A549 (cell line): Measurements from ENCODE around the gene SCAF8. TPM values are rescaled to one million over a fixed set of nuclear protein-coding genes. Genes with fewer than 3 reads are reported as not detected.

ENCODE experiments used
- ATAC-seq, 2 experiments: fragments of 200-7000 bp in 1 of 2; fragments of >200 bp in 1 of 2; cut with Nextera tagmentation in 1 of 2; cut with Tn5 transposase in 1 of 2; 3 replicates each; pipeline versions ENCODE4 v1.8.0 to v1.9.1; 2018 to 2020; ENCODE audit warnings: mild to moderate bottlenecking in 1 of 2, moderate library complexity in 1 of 2
- CTCF ChIA-PET: fragments of 300-600 bp; sonication (Branson Sonifier 250); formaldehyde crosslinking; extraction: SDS; loops from one replicate; lab custom pipeline; 2021; ENCODE audit warnings: antibody characterized with exemption, inconsistent platforms; lab: Yijun Ruan, JAX
- POLR2A ChIA-PET: fragments of 350-600 bp; formaldehyde crosslinking; extraction: SDS; loops from one replicate; lab custom pipeline; 2021; ENCODE audit warnings: antibody characterized with exemption, inconsistent platforms; lab: Yijun Ruan, JAX
- DNase-seq, 2 experiments: peaks; one replicate each; pipeline versions ENCODE4 v3.0.0 to v3.0.0-alpha.2; 2011 to 2016; ENCODE audit warnings: low read depth in 1 of 2, low spot score in 1 of 2
- FAIRE-seq: peaks from 2 replicates; lab custom pipeline; 2011; peaks lifted over from hg19 to GRCh38; lab: Jason Lieb, UNC
- H3K27ac ChIP-seq, 2 experiments: fragments of >200 bp; sonication (Bioruptor Twin); formaldehyde crosslinking; 3 replicates each; pipeline ENCODE4 v1.5.1; 2016 to 2017
- H3K4me1 ChIP-seq: fragments of >200 bp; sonication (Bioruptor Twin); formaldehyde crosslinking; 3 replicates; pipeline ENCODE4 v1.6.1; 2016
- H3K4me2 ChIP-seq: fragments of >200 bp; sonication (Bioruptor Twin); formaldehyde crosslinking; 3 replicates; pipeline ENCODE4 v1.6.1; 2016
- H3K4me3 ChIP-seq: fragments of >200 bp; sonication (Bioruptor Twin); formaldehyde crosslinking; 3 replicates; pipeline ENCODE4 v1.5.1; 2016
- H3K9me3 ChIP-seq: fragments of >200 bp; sonication (Bioruptor Twin); formaldehyde crosslinking; 3 replicates; pipeline ENCODE4 v1.6.1; 2016
- BCL3 ChIP-seq: fragments of >200 bp; sonication (Bioruptor Twin); formaldehyde crosslinking; IDR thresholded peaks from 3 replicates; pipeline ENCODE4 v1.6.1; 2016
- CBX2 ChIP-seq: fragments of 200-600 bp; sonication (generic); IDR thresholded peaks from 2 replicates; pipeline ENCODE4 v1.6.1; 2016; ENCODE audit warnings: low read depth, mild to moderate bottlenecking, borderline replicate concordance
- CBX8 ChIP-seq: fragments of 200-600 bp; sonication (generic); IDR thresholded peaks from 2 replicates; pipeline ENCODE4 v1.6.1; 2016
- CTCF ChIP-seq: fragments of >200 bp; sonication (Bioruptor Twin); formaldehyde crosslinking; IDR thresholded peaks from 3 replicates; pipeline ENCODE4 v1.5.1; 2016
- ELK1 ChIP-seq: fragments of 150-350 bp; IDR thresholded peaks from 2 replicates; pipeline ENCODE4 v1.6.1; 2014; ENCODE audit warnings: low read depth, mild to moderate bottlenecking, low read length
- EP300 ChIP-seq, 2 experiments: fragments of >200 bp; sonication (Bioruptor Twin); formaldehyde crosslinking; IDR thresholded peaks; 2 replicates in 1 of 2; 3 replicates in 1 of 2; pipeline ENCODE4 v1.6.1; 2016 to 2017
- FOSB ChIP-seq: fragments of 250-450 bp; sonication (Bioruptor Pico); IDR thresholded peaks from 2 replicates; pipeline ENCODE4 v1.5.0; 2020; ENCODE audit warnings: mild to moderate bottlenecking, moderate library complexity
- FOXS1 ChIP-seq: fragments of 250-450 bp; sonication (Bioruptor Pico); IDR thresholded peaks from 2 replicates; pipeline ENCODE4 v1.5.0; 2020; ENCODE audit warnings: mild to moderate bottlenecking, moderate library complexity
- GATA3 ChIP-seq: IDR thresholded peaks from 2 replicates; pipeline ENCODE4 v1.6.1; 2012; ENCODE audit warnings: borderline replicate concordance
- HDAC2 ChIP-seq: fragments of 200-600 bp; sonication (generic); IDR thresholded peaks from 2 replicates; pipeline ENCODE4 v1.6.1; 2016
- HEYL ChIP-seq: fragments of 250-450 bp; sonication (Bioruptor Pico); IDR thresholded peaks from 2 replicates; pipeline ENCODE4 v1.8.0; 2021; ENCODE audit warnings: mild to moderate bottlenecking, moderate library complexity
- HOXA7 ChIP-seq: fragments of 250-450 bp; sonication (Bioruptor Pico); IDR thresholded peaks from 2 replicates; pipeline ENCODE4 v1.5.0; 2020; ENCODE audit warnings: mild to moderate bottlenecking, moderate library complexity
- HOXB5 ChIP-seq: fragments of 250-450 bp; sonication (Bioruptor Pico); IDR thresholded peaks from 2 replicates; pipeline ENCODE4 v1.5.0; 2020; ENCODE audit warnings: mild to moderate bottlenecking, moderate library complexity
- JUNB ChIP-seq: fragments of >200 bp; sonication (Bioruptor Twin); formaldehyde crosslinking; IDR thresholded peaks from 2 replicates; pipeline ENCODE4 v1.6.1; 2016
- KDM1A ChIP-seq: fragments of 200-600 bp; sonication (generic); IDR thresholded peaks from 2 replicates; pipeline ENCODE4 v1.6.1; 2016; ENCODE audit warnings: low read depth, mild to moderate bottlenecking
- MAX ChIP-seq: IDR thresholded peaks from 2 replicates; pipeline ENCODE4 v1.6.1; 2012
- MYC ChIP-seq: IDR thresholded peaks from 2 replicates; pipeline ENCODE4 v1.6.1; 2012; ENCODE audit warnings: mild to moderate bottlenecking, inconsistent platforms, low read length, improper control_type of control experiment, borderline replicate concordance
- NFE2L2 ChIP-seq: fragments of 150-350 bp; conservative IDR thresholded peaks from 2 replicates; pipeline ENCODE4 v1.6.1; 2014; ENCODE audit warnings: low read length
- PHF8 ChIP-seq: fragments of 200-600 bp; sonication (generic); IDR thresholded peaks from 2 replicates; pipeline ENCODE4 v1.6.1; 2016; ENCODE audit warnings: low read depth, mild to moderate bottlenecking, antibody characterized with exemption, moderate library complexity, borderline replicate concordance
- POLR2AphosphoS2 ChIP-seq: conservative IDR thresholded peaks from 2 replicates; pipeline ENCODE4 v1.6.1; 2012; ENCODE audit warnings: low read length, improper control_type of control experiment, inconsistent platforms
- RAD21 ChIP-seq, 2 experiments: fragments of >200 bp in 1 of 2; sonication (Bioruptor Twin) in 1 of 2; formaldehyde crosslinking in 1 of 2; IDR thresholded peaks in 1 of 2; conservative IDR thresholded peaks in 1 of 2; 2 replicates in 1 of 2; 3 replicates in 1 of 2; pipeline ENCODE4 v1.6.1; 2012 to 2018; ENCODE audit warnings: inconsistent platforms in 1 of 2
- RARB ChIP-seq: fragments of 250-450 bp; sonication (Bioruptor Pico); IDR thresholded peaks from 2 replicates; pipeline ENCODE4 v1.8.0; 2021; ENCODE audit warnings: mild to moderate bottlenecking, moderate library complexity
- REST ChIP-seq: fragments of 200-600 bp; sonication (generic); IDR thresholded peaks from 2 replicates; pipeline ENCODE4 v1.6.1; 2016; ENCODE audit warnings: antibody characterized with exemption, mild to moderate bottlenecking, moderate library complexity
- RNF2 ChIP-seq: fragments of 200-600 bp; sonication (generic); IDR thresholded peaks from 2 replicates; pipeline ENCODE4 v1.6.1; 2016; ENCODE audit warnings: low read depth, mild to moderate bottlenecking, antibody characterized with exemption, moderate library complexity, borderline replicate concordance
- SMC3 ChIP-seq: fragments of >200 bp; sonication (Bioruptor Twin); formaldehyde crosslinking; IDR thresholded peaks from 3 replicates; pipeline ENCODE4 v1.6.1; 2018; ENCODE audit warnings: inconsistent platforms
- SREBF2 ChIP-seq: fragments of 450-650 bp; IDR thresholded peaks from 2 replicates; pipeline ENCODE4 v1.6.1; 2014; ENCODE audit warnings: mild to moderate bottlenecking, moderate library complexity
- ZNF302 ChIP-seq: fragments of 250-450 bp; sonication (Bioruptor Pico); IDR thresholded peaks from 2 replicates; pipeline ENCODE4 v1.9.0; 2021; ENCODE audit warnings: inconsistent platforms, mild to moderate bottlenecking, moderate library complexity
- WGBS: methylation state at CpG from one replicate; pipeline ENCODE4 v1.1.6; 2017; ENCODE audit errors: missing lambda C conversion rate; 5-methylcytosine and 5-hydroxymethylcytosine counted together
- polyA plus RNA-seq, 4 experiments: library from polyadenylated mRNA; depleted of rRNA in 3 of 4; stranded (reverse); fragments of >200 nt; fragmentation: RNase III in 1 of 4; extraction: RNeasy Plus Mini Kit Qiagen cat#74134 plus additional on column Dnase treatment in 1 of 4; gene quantifications; 2 replicates in 3 of 4; 3 replicates in 1 of 4; pipeline ENCODE4 v1.2.3, GENCODE V29; 2011 to 2017

The SCAF8 gene
- polyA plus RNA-seq, 2 of the 4 experiments (the other 2 are of a cell fraction), result 13.4 to 27.3 TPM

GRCh38 chr6:154796484-154796883, 63.3 kb downstream of the SCAF8 start:
- DNase-seq (no peak), ATAC-seq (no peak), FAIRE-seq (no peak)
- no peak for TF ChIP-seq MYC
- no peak for TF ChIP-seq SMC3
- TF ChIP-seq ZNF302 (CRISPR knock-in tag), result no peak
- no peak for TF ChIP-seq FOXS1
- no peak for TF ChIP-seq BCL3
- no peak for TF ChIP-seq HEYL (CRISPR knock-in tag)
- no peak for TF ChIP-seq HOXB5 (CRISPR knock-in tag)
- no peak for TF ChIP-seq RNF2
- no peak for TF ChIP-seq ELK1
- TF ChIP-seq JUNB, result no peak
- TF ChIP-seq FOSB (CRISPR knock-in tag), result no peak
- no peak for TF ChIP-seq RARB (CRISPR knock-in tag)
- no peak for TF ChIP-seq MAX
- TF ChIP-seq PHF8, result no peak
- TF ChIP-seq NFE2L2, result no peak
- no peak for TF ChIP-seq HDAC2
- TF ChIP-seq POLR2AphosphoS2, result no peak
- no peak for TF ChIP-seq EP300 (IDR thresholded peaks at IDR 0.05)
- TF ChIP-seq REST, result no peak
- no peak for TF ChIP-seq CTCF
- POLR2A ChIA-PET, result no interaction called here
- H3K4me2 ChIP-seq, result no peak overlapping the region
- H3K4me1 ChIP-seq, result peaks cover 17% of the 10 kb centered on the region
- CTCF ChIA-PET, result no interaction called here
- 100% methylated on average over 3 of the region's 3 CpGs for WGBS
- no peak overlapping the region for H3K4me3 ChIP-seq
- H3K27ac ChIP-seq, result no peak overlapping the region
- no peaks in the 10 kb centered on the region for H3K9me3 ChIP-seq

- whole genome bisulfite sequencing, result 92% methylated on average over 3 of the region's 3 CpGs
- ChIA-PET POLR2A (no interaction called here), CTCF (no interaction called here)
- H3K4me3 ChIP-seq, result no peak overlapping the region
- no peak overlapping the region for H3K4me2 ChIP-seq
- ATAC-seq (no peak), DNase-seq (no peak), FAIRE-seq (no peak)
- H3K4me1 ChIP-seq, result peaks cover 3% of the 10 kb centered on the region
- H3K27ac ChIP-seq, result no peak overlapping the region
- no peaks in the 10 kb centered on the region for H3K9me3 ChIP-seq
- TF ChIP-seq SREBF2 (no peak), CBX2 (no peak), HOXA7 (CRISPR knock-in tag) (no peak), REST (no peak), GATA3 (no peak), HEYL (CRISPR knock-in tag) (no peak), KDM1A (no peak), RAD21 (conservative IDR thresholded peaks at IDR 0.05 in 1 of 2, IDR thresholded peaks at IDR 0.05 in 1 of 2) (no peak), CBX8 (no peak), PHF8 (no peak)
Measured at GRCh38 chr6:154797857-154798256, 64.6 kb downstream of the SCAF8 start.
